H9 (cell line): ENCODE measurements around the gene C9orf152. TPM values are rescaled to one million over a fixed set of nuclear protein-coding genes. Genes with fewer than 3 reads are reported as not detected.
"Not testable (repeated sequence)": the region's sequence is repeated elsewhere in the genome, so short reads cannot be mapped to it uniquely, and the experiment has no call there.

ENCODE experiments used
- DNase-seq: peaks from one replicate; pipeline ENCODE4 v3.0.0-alpha.2; 2017
- H2AFZ ChIP-seq: one replicate; pipeline ENCODE4 v1.6.1; 2013; ENCODE audit warnings: mild to moderate bottlenecking, low read length, control low read depth, moderate library complexity
- H2AK5ac ChIP-seq: 2 replicates; pipeline ENCODE4 v1.6.1; 2013; ENCODE audit warnings: low read length, control low read depth, mixed read lengths; ENCODE audit not compliant: insufficient read length
- H2BK120ac ChIP-seq: one replicate; pipeline ENCODE4 v1.6.1; 2013; ENCODE audit warnings: low read depth, mild to moderate bottlenecking, low read length, control low read depth, inconsistent platforms; ENCODE audit not compliant: poor library complexity, severe bottlenecking
- H2BK12ac ChIP-seq: 2 replicates; pipeline ENCODE4 v1.6.1; 2013; ENCODE audit warnings: low read length, control low read depth, mixed read lengths, low read depth; ENCODE audit not compliant: insufficient read length
- H2BK15ac ChIP-seq: 2 replicates; pipeline ENCODE4 v1.6.1; 2013; ENCODE audit warnings: low read depth, low read length, control low read depth
- H2BK20ac ChIP-seq: one replicate; pipeline ENCODE4 v1.6.1; 2013; ENCODE audit warnings: low read depth, mild to moderate bottlenecking, low read length, control low read depth, inconsistent platforms; ENCODE audit not compliant: poor library complexity, severe bottlenecking
- H2BK5ac ChIP-seq: 2 replicates; pipeline ENCODE4 v1.6.1; 2013; ENCODE audit warnings: low read length, control low read depth, mixed read lengths; ENCODE audit not compliant: insufficient read length
- H3K14ac ChIP-seq: 2 replicates; pipeline ENCODE4 v1.6.1; 2013; ENCODE audit warnings: low read length, control low read depth; ENCODE audit not compliant: insufficient read depth
- H3K18ac ChIP-seq: 2 replicates; pipeline ENCODE4 v1.6.1; 2013; ENCODE audit warnings: low read depth, mild to moderate bottlenecking, mixed read lengths, low read length, control low read depth; ENCODE audit not compliant: insufficient read length
- H3K23ac ChIP-seq: 2 replicates; pipeline ENCODE4 v1.6.1; 2013; ENCODE audit warnings: low read length, control low read depth, mixed read lengths, low read depth; ENCODE audit not compliant: insufficient read length
- H3K23me2 ChIP-seq: 2 replicates; pipeline ENCODE4 v1.6.1; 2013; ENCODE audit warnings: low read depth, mild to moderate bottlenecking, mixed read lengths, low read length, control low read depth; ENCODE audit not compliant: insufficient read length, poor library complexity, severe bottlenecking
- H3K27ac ChIP-seq: 2 replicates; pipeline ENCODE4 v1.5.1; 2013; ENCODE audit warnings: low read length, control low read depth, mixed read lengths, low read depth; ENCODE audit not compliant: insufficient read length
- H3K27me3 ChIP-seq: 2 replicates; pipeline ENCODE4 v1.6.1; 2013; ENCODE audit warnings: low read length, control low read depth, inconsistent platforms; ENCODE audit not compliant: insufficient read depth
- H3K4ac ChIP-seq: 2 replicates; pipeline ENCODE4 v1.6.1; 2013; ENCODE audit warnings: low read depth, mild to moderate bottlenecking, control low read depth, inconsistent platforms, low read length, moderate library complexity
- H3K4me1 ChIP-seq: 2 replicates; pipeline ENCODE4 v1.6.1; 2013; ENCODE audit warnings: low read length, control low read depth, inconsistent platforms; ENCODE audit not compliant: insufficient read depth
- H3K4me2 ChIP-seq: 2 replicates; pipeline ENCODE4 v1.6.1; 2013; ENCODE audit warnings: low read length, control low read depth, mixed read lengths; ENCODE audit not compliant: insufficient read length, insufficient read depth
- H3K56ac ChIP-seq: 2 replicates; pipeline ENCODE4 v1.6.1; 2013; ENCODE audit warnings: low read depth, mild to moderate bottlenecking, mixed read lengths, low read length, control low read depth; ENCODE audit not compliant: insufficient read length
- H3K79me1 ChIP-seq: 2 replicates; pipeline ENCODE4 v1.6.1; 2013; ENCODE audit warnings: low read depth, mild to moderate bottlenecking, moderate library complexity, low read length, control low read depth, inconsistent platforms; ENCODE audit not compliant: insufficient read depth, poor library complexity, severe bottlenecking
- H3K79me2 ChIP-seq: 2 replicates; pipeline ENCODE4 v1.6.1; 2013; ENCODE audit warnings: low read length, control low read depth, inconsistent platforms; ENCODE audit not compliant: insufficient read depth
- H3K9ac ChIP-seq: 2 replicates; pipeline ENCODE4 v1.6.1; 2013; ENCODE audit warnings: low read length, control low read depth, mixed read lengths; ENCODE audit not compliant: insufficient read length; ENCODE audit errors: extremely low read depth
- H3K9me3 ChIP-seq: one replicate; pipeline ENCODE4 v1.6.1; 2013; ENCODE audit warnings: low read depth, low read length, inconsistent platforms; ENCODE audit not compliant: control insufficient read depth
- H3T11ph ChIP-seq: one replicate; pipeline ENCODE4 v1.6.1; 2013; ENCODE audit warnings: mild to moderate bottlenecking, low read length, control low read depth, inconsistent platforms
- H4K20me1 ChIP-seq: one replicate; pipeline ENCODE4 v1.6.1; 2013; ENCODE audit not compliant: control insufficient read depth, insufficient read length, insufficient read depth
- H4K5ac ChIP-seq: 2 replicates; pipeline ENCODE4 v1.6.1; 2013; ENCODE audit warnings: low read depth, mild to moderate bottlenecking, mixed read lengths, low read length, control low read depth; ENCODE audit not compliant: insufficient read length
- H4K8ac ChIP-seq: replicated peaks from 2 replicates; pipeline ENCODE4 v1.6.1; 2013; ENCODE audit warnings: low read length, control low read depth, mixed read lengths, low read depth; ENCODE audit not compliant: insufficient read length
- H4K91ac ChIP-seq: 2 replicates; pipeline ENCODE4 v1.6.1; 2013; ENCODE audit warnings: low read depth, mild to moderate bottlenecking, moderate library complexity, mixed read lengths, low read length, control low read depth; ENCODE audit not compliant: insufficient read length
- H3K27ac Mint-ChIP-seq, 3 experiments: 2 replicates in 2 of 3; 3 replicates in 1 of 3; pipeline ENCODE4 v1.8.0; 2020 to 2021; ENCODE audit warnings: mixed read lengths in 3 of 3, mild to moderate bottlenecking in 1 of 3, moderate library complexity in 1 of 3
- H3K27me3 Mint-ChIP-seq: 2 replicates; pipeline ENCODE4 v1.8.0; 2021; ENCODE audit warnings: low read depth, mild to moderate bottlenecking, moderate library complexity, mixed read lengths
- H3K36me3 Mint-ChIP-seq, 3 experiments: 2 replicates in 2 of 3; 3 replicates in 1 of 3; pipeline ENCODE4 v1.8.0; 2020 to 2021; ENCODE audit warnings: low read depth in 3 of 3, mixed read lengths in 3 of 3; ENCODE audit not compliant: insufficient read depth in 1 of 3
- H3K4me1 Mint-ChIP-seq, 2 experiments: 2 replicates each; pipeline ENCODE4 v1.8.0; 2020; ENCODE audit warnings: mixed read lengths in 2 of 2
- H3K4me3 Mint-ChIP-seq, 2 experiments: 2 replicates in 1 of 2; 3 replicates in 1 of 2; pipeline ENCODE4 v1.8.0; 2020 to 2021; ENCODE audit warnings: mild to moderate bottlenecking in 2 of 2, mixed read lengths in 2 of 2, moderate library complexity in 1 of 2
- H3K9me3 Mint-ChIP-seq, 2 experiments: 2 replicates in 1 of 2; 3 replicates in 1 of 2; pipeline ENCODE4 v1.8.0; 2020; ENCODE audit warnings: mild to moderate bottlenecking in 2 of 2, mixed read lengths in 2 of 2, moderate library complexity in 1 of 2
- CTCF ChIP-seq: fragments of 200-600 bp; sonication (generic); conservative IDR thresholded peaks from 3 replicates; pipeline ENCODE4 v1.8.0; 2021; ENCODE audit warnings: antibody characterized with exemption, mild to moderate bottlenecking
- WGBS: extraction: QIAGEN DNeasy Blood & Tissue Kit; methylation state at CpG from one replicate; pipeline ENCODE4 v1.1.7; 2013; ENCODE audit warnings: missing lambda C conversion rate, low lambda C conversion rate, mixed read lengths; ENCODE audit not compliant: insufficient read length; ENCODE audit errors: extremely low coverage; 5-methylcytosine and 5-hydroxymethylcytosine counted together
- total RNA-seq: library from RNA; stranded (reverse); gene quantifications from 2 replicates; pipeline ENCODE4 v1.2.1, GENCODE V29; 2021

Gene C9orf152
- total RNA-seq, 1 experiment from 2014 or later = not detected

GRCh38 chr9:110252509-110253139, 44.7 kb upstream of the C9orf152 start:
- no peak for TF ChIP-seq CTCF
- Histone ChIP-seq H3K4me2 (no peak overlapping the region), H3K4ac (no peak overlapping the region), H2BK120ac (no peak overlapping the region), H3K9me3 (no peaks in the 10 kb centered on the region), H3K4me1 (peaks cover 3% of the 10 kb centered on the region; the same call in 1 of the 2 replicates), H4K20me1 (no peaks in the 10 kb centered on the region), H2BK15ac (no peak overlapping the region), H3K23me2 (peaks cover 4% of the 10 kb centered on the region), H3K56ac (no peak overlapping the region), H3K18ac (no peak overlapping the region), H3K79me2 (peaks cover 34% of the 10 kb centered on the region; the same call in 1 of the 2 replicates), H3K23ac (no peak overlapping the region), H2BK12ac (no peak overlapping the region), H3K79me1 (no peaks in the 10 kb centered on the region), H2BK5ac (no peak overlapping the region), H4K8ac (no peak overlapping the region), H3K27ac (no peak overlapping the region), H4K91ac (no peak overlapping the region), H3K9ac (no peak overlapping the region), H2AFZ (no peak overlapping the region), H4K5ac (no peak overlapping the region), H3K27me3 (no peaks in the 10 kb centered on the region), H2BK20ac (no peak overlapping the region), H3T11ph (no peak overlapping the region), H2AK5ac (no peak overlapping the region), H3K14ac (no peak overlapping the region)
- no peaks in the 10 kb centered on the region for H3K27me3 Mint-ChIP-seq
- H3K4me3 Mint-ChIP-seq = no peak overlapping the region; a peak in 1 of 5 replicates
- no peak for DNase-seq
- no CpG with 5 or more reads among the region's 10 CpGs for WGBS
- H3K9me3 Mint-ChIP-seq = peaks cover 0 to 2% of the 10 kb centered on the region in 2 experiments; a peak in 1 of 5 replicates
- peaks cover 10 to 35% (median 20%) of the 10 kb centered on the region in 3 experiments for H3K36me3 Mint-ChIP-seq
- peak overlapping the region in 1 of 3 experiments; percentile 29; a peak in 2 of 7 replicates for H3K27ac Mint-ChIP-seq
- H3K4me1 Mint-ChIP-seq = peaks cover 28 to 32% of the 10 kb centered on the region in 2 experiments

GRCh38 chr9:110251770-110252169, 43.8 kb upstream of the C9orf152 start:
- not testable (repeated sequence) for H2BK12ac ChIP-seq, H3K27ac ChIP-seq, H4K5ac ChIP-seq, H3K9me3 Mint-ChIP-seq, H3K56ac ChIP-seq, H3K9ac ChIP-seq, H2BK20ac ChIP-seq, H2AK5ac ChIP-seq, H3T11ph ChIP-seq, H3K27ac Mint-ChIP-seq, H3K23ac ChIP-seq, H2BK15ac ChIP-seq, H2BK120ac ChIP-seq, H2AFZ ChIP-seq, DNase-seq, H3K4me2 ChIP-seq, H3K79me1 ChIP-seq, H3K27me3 ChIP-seq, H3K4ac ChIP-seq, H3K18ac ChIP-seq, H3K23me2 ChIP-seq, H4K8ac ChIP-seq, H4K91ac ChIP-seq, H3K14ac ChIP-seq, H2BK5ac ChIP-seq, H3K4me3 Mint-ChIP-seq, H4K20me1 ChIP-seq, H3K9me3 ChIP-seq, H3K4me1 ChIP-seq, H3K27me3 Mint-ChIP-seq
- H3K79me2 ChIP-seq = peaks cover 34% of the 10 kb centered on the region; the same call in 1 of the 2 replicates
- Mint-ChIP-seq H3K36me3 (peaks cover 11 to 41% (median 26%) of the 10 kb centered on the region in 3 experiments), H3K4me1 (peaks cover 21 to 24% of the 10 kb centered on the region in 2 experiments)
- no CpG with 5 or more reads among the region's 5 CpGs for WGBS
